Ectodermal cell (in vitro differentiated cells): ENCODE data around the gene HPCA.

Source experiments
- H3K27ac ChIP-seq: 2 replicates; pipeline ENCODE4 v1.7.0; 2013; ENCODE audit warnings: mild to moderate bottlenecking, low read depth, low read length; ENCODE audit not compliant: insufficient read depth, poor library complexity, severe bottlenecking
- H3K27me3 ChIP-seq: 2 replicates; pipeline ENCODE4 v1.7.0; 2013; ENCODE audit warnings: mild to moderate bottlenecking, low read length; ENCODE audit not compliant: insufficient read depth, control insufficient read depth, poor library complexity, severe bottlenecking
- H3K36me3 ChIP-seq: one replicate; pipeline ENCODE4 v1.7.0; 2013; ENCODE audit warnings: low read length; ENCODE audit not compliant: control insufficient read depth, insufficient read depth
- H3K4me1 ChIP-seq: one replicate; pipeline ENCODE4 v1.7.0; 2013; ENCODE audit warnings: low read length; ENCODE audit not compliant: control insufficient read depth, insufficient read depth
- H3K4me3 ChIP-seq: 2 replicates; pipeline ENCODE4 v1.7.0; 2013; ENCODE audit warnings: low read depth, low read length, control low read depth; ENCODE audit not compliant: insufficient read depth
- H3K9me3 ChIP-seq: 2 replicates; pipeline ENCODE4 v1.7.0; 2013; ENCODE audit warnings: mild to moderate bottlenecking, low read length, moderate library complexity; ENCODE audit not compliant: control insufficient read depth
- WGBS, 2 experiments: methylation state at CpG; one replicate each; pipeline ENCODE4 v1.1.7; 2013; ENCODE audit warnings: missing lambda C conversion rate in 2 of 2; 5-methylcytosine and 5-hydroxymethylcytosine counted together

The HPCA gene

GRCh38 chr1:32933742-32934322, 47.5 kb downstream of the HPCA start:
- no peaks in the 10 kb centered on the region for H3K27me3 ChIP-seq
- H3K4me1 ChIP-seq = no peaks in the 10 kb centered on the region
- 78 to 84% methylated on average over 3 of the region's 3 CpGs for WGBS, 2 experiments
- no peak overlapping the region for H3K27ac ChIP-seq
- H3K9me3 ChIP-seq = no peaks in the 10 kb centered on the region
- H3K4me3 ChIP-seq = no peak overlapping the region
- peaks cover 7% of the 10 kb centered on the region for H3K36me3 ChIP-seq

GRCh38 chr1:32934535-32934934, 48.2 kb downstream of the HPCA start:
- Histone ChIP-seq H3K4me1 (no peaks in the 10 kb centered on the region), H3K27me3 (no peaks in the 10 kb centered on the region), H3K4me3 (no peak overlapping the region), H3K27ac (no peak overlapping the region), H3K36me3 (peaks cover 7% of the 10 kb centered on the region), H3K9me3 (no peaks in the 10 kb centered on the region)
- 93 to 97% methylated on average over 10 of the region's 10 CpGs for WGBS, 2 experiments

GRCh38 chr1:32937061-32937460, 50.8 kb downstream of the HPCA start:
- 96 to 97% methylated on average over 4 of the region's 4 CpGs for WGBS, 2 experiments
- peaks cover 7% of the 10 kb centered on the region for H3K36me3 ChIP-seq
- H3K4me3 ChIP-seq = no peak overlapping the region
- no peaks in the 10 kb centered on the region for H3K9me3 ChIP-seq
- no peak overlapping the region for H3K27ac ChIP-seq
- H3K4me1 ChIP-seq = no peaks in the 10 kb centered on the region
- no peaks in the 10 kb centered on the region for H3K27me3 ChIP-seq

- no peaks in the 10 kb centered on the region for H3K27me3 ChIP-seq
- H3K36me3 ChIP-seq = peaks cover 17% of the 10 kb centered on the region
- no peaks in the 10 kb centered on the region for H3K9me3 ChIP-seq
- no peak overlapping the region for H3K27ac ChIP-seq
- H3K4me3 ChIP-seq = no peak overlapping the region
- no peaks in the 10 kb centered on the region for H3K4me1 ChIP-seq
- WGBS, 2 experiments = 91% methylated on average over 4 of the region's 4 CpGs
Measured at GRCh38 chr1:32939655-32940371, 53.5 kb downstream of the HPCA start.

GRCh38 chr1:32944180-32944579, 57.9 kb downstream of the HPCA start:
- Histone ChIP-seq H3K36me3 (peaks cover 15% of the 10 kb centered on the region), H3K4me3 (no peak overlapping the region), H3K27me3 (no peaks in the 10 kb centered on the region), H3K9me3 (no peaks in the 10 kb centered on the region), H3K4me1 (no peaks in the 10 kb centered on the region), H3K27ac (no peak overlapping the region)
